Measurements from ENCODE around the gene C10orf67.

GRCh38 chr10:23310404-23310803 is 34.2 kb downstream of the C10orf67 start:
- TF ChIP-seq POLR2AphosphoS5 (IDR thresholded peaks at IDR 0.05): no peak
- TF ChIP-seq CTCF (IDR thresholded peaks at IDR 0.05): no peak
- TF ChIP-seq POLR2A (IDR thresholded peaks at IDR 0.05): no peak
